Loucy (cell line): Measurements from ENCODE around the gene MRO.

Experiments
- CTCF ChIP-seq: fragments of 200-600 bp; sonication (generic); conservative IDR thresholded peaks from 2 replicates; pipeline ENCODE4 v1.5.1; 2014; ENCODE audit warnings: mild to moderate bottlenecking, antibody characterized with exemption, low read length
- EZH2phosphoT487 ChIP-seq: fragments of 200-600 bp; IDR thresholded peaks from 2 replicates; pipeline ENCODE4 v1.6.1; 2018; ENCODE audit warnings: antibody characterized with exemption, mild to moderate bottlenecking, moderate library complexity, borderline replicate concordance

- TF ChIP-seq CTCF (no peak), EZH2phosphoT487 (no peak)
Observed at GRCh38 chr18:50788284-50788683, 31.5 kb downstream of the MRO start.
